ENCODE results near the gene REEP5. TPM values are rescaled to one million over a fixed set of nuclear protein-coding genes. Genes with fewer than 3 reads are reported as not detected.

REEP5 gene
- total and polyA plus RNA-seq, 2 of the 4 experiments (the other 2 are of a cell fraction) = 49.3 to 82.0 TPM

DNA sequence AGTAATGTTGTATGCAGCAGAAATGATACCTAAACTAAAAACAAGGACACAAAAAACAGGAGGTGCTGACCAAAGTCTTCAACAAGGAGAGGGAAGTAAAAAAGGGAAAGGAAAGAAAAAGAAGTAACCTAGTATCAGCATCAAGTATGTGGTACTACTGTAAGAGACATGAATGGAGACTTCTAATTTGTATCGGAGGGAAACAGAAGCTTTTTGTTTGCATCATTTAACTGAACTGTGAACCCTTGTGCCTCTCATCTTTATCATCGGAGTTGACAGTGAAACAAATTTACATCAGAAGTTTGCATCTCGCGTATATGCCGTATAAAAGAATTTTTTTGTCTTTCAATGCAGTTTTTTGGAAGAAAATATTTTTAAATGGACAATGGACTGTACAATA is 54.6 kb downstream of the REEP5 start:
- no TSS peak for BruUV-seq (replicated peaks)
- in situ Hi-C loops (cut with MboI; ENCODE audit: low sequenced_read_pairs) = no loop called here
- Histone ChIP-seq H3K9me3 (ENCODE audit: control insufficient read depth, insufficient read depth, low read length) (no peaks in the 10 kb centered on the region), H2BK15ac (ENCODE audit: low read depth, low read length) (no peak overlapping the region), H2AFZ (replicated peaks; ENCODE audit: low read length, poor library complexity) (no peak overlapping the region), H2BK120ac (ENCODE audit: low read depth, low read length) (no peak overlapping the region), H4K8ac (ENCODE audit: low read depth in 2 of 2, low read length in 2 of 2) (no peak overlapping the region), H3K4ac (ENCODE audit: low read depth, low read length) (no peak overlapping the region), H3K14ac (replicated peaks; ENCODE audit: low read depth, low read length) (no peak overlapping the region), H3K56ac (ENCODE audit: extremely low read depth, insufficient read depth, low read length) (no peak overlapping the region), H2BK20ac (ENCODE audit: low read depth, low read length) (no peak overlapping the region), H2AK5ac (ENCODE audit: low read depth, low read length) (no peak overlapping the region), H3K4me3 (ENCODE audit: insufficient read depth, low read depth, low read length) (no peak overlapping the region), H3K9ac (ENCODE audit: low read depth, low read length) (no peak overlapping the region), H3K23ac (ENCODE audit: low read depth, low read length) (no peak overlapping the region), H3K4me2 (ENCODE audit: low read depth, low read length) (no peak overlapping the region), H4K91ac (ENCODE audit: insufficient read depth, low read depth, low read length) (no peak overlapping the region), H3K4me1 (ENCODE audit: control insufficient read depth, insufficient read depth, low read length) (peaks cover 4% of the 10 kb centered on the region; the same call in 1 of the 2 replicates), H4K5ac (ENCODE audit: low read depth, low read length) (no peak overlapping the region), H3K36me3 (ENCODE audit: control insufficient read depth, insufficient read depth, low read length) (peaks cover 39% of the 10 kb centered on the region), H2AK9ac (replicated peaks; ENCODE audit: low read depth, low read length, poor library complexity) (no peak overlapping the region), H3K27ac (ENCODE audit: insufficient read depth, low read length) (no peak overlapping the region), H3K9me1 (ENCODE audit: insufficient read depth, low read length) (peaks cover 1% of the 10 kb centered on the region; the same call in 1 of the 2 replicates), H3K79me1 (ENCODE audit: low read depth in 1 of 2, low read length in 2 of 2) (peaks cover 13 to 46% of the 10 kb centered on the region in 2 experiments), H3K18ac (ENCODE audit: low read depth, low read length) (no peak overlapping the region), H2BK5ac (ENCODE audit: low read depth, low read length, poor library complexity, severe bottlenecking) (no peak overlapping the region), H4K20me1 (ENCODE audit: insufficient read depth, low read length) (peaks cover 15% of the 10 kb centered on the region; the same call in 1 of the 2 replicates), H3K27me3 (ENCODE audit: control insufficient read depth, insufficient read depth, low read length) (no peaks in the 10 kb centered on the region)
- intact Hi-C loops (cut with micrococcal nuclease) = no loop called here
- TF ChIP-seq RCOR1 (IDR thresholded peaks at IDR 0.05; ENCODE audit: insufficient replicate concordance, low read length) = no peak
- TF ChIP-seq, protein P1, sequence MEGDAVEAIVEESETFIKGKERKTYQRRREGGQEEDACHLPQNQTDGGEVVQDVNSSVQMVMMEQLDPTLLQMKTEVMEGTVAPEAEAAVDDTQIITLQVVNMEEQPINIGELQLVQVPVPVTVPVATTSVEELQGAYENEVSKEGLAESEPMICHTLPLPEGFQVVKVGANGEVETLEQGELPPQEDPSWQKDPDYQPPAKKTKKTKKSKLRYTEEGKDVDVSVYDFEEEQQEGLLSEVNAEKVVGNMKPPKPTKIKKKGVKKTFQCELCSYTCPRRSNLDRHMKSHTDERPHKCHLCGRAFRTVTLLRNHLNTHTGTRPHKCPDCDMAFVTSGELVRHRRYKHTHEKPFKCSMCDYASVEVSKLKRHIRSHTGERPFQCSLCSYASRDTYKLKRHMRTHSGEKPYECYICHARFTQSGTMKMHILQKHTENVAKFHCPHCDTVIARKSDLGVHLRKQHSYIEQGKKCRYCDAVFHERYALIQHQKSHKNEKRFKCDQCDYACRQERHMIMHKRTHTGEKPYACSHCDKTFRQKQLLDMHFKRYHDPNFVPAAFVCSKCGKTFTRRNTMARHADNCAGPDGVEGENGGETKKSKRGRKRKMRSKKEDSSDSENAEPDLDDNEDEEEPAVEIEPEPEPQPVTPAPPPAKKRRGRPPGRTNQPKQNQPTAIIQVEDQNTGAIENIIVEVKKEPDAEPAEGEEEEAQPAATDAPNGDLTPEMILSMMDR (conservative IDR thresholded peaks at IDR 0.05; ENCODE audit: low read depth, low read length) = no peak
- TF ChIP-seq CHD1 (IDR thresholded peaks at IDR 0.05; ENCODE audit: low read depth, low read length) = no peak
- TF ChIP-seq, protein P2, sequence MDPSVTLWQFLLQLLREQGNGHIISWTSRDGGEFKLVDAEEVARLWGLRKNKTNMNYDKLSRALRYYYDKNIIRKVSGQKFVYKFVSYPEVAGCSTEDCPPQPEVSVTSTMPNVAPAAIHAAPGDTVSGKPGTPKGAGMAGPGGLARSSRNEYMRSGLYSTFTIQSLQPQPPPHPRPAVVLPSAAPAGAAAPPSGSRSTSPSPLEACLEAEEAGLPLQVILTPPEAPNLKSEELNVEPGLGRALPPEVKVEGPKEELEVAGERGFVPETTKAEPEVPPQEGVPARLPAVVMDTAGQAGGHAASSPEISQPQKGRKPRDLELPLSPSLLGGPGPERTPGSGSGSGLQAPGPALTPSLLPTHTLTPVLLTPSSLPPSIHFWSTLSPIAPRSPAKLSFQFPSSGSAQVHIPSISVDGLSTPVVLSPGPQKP (IDR thresholded peaks at IDR 0.05; ENCODE audit: borderline replicate concordance, low read depth, low read length) = no peak
- TF ChIP-seq SMC3 (IDR thresholded peaks at IDR 0.05; ENCODE audit: low read depth, low read length) = no peak
- TF ChIP-seq MAZ (IDR thresholded peaks at IDR 0.05; ENCODE audit: borderline replicate concordance, low read depth, low read length) = no peak
- TF ChIP-seq, protein P3, sequence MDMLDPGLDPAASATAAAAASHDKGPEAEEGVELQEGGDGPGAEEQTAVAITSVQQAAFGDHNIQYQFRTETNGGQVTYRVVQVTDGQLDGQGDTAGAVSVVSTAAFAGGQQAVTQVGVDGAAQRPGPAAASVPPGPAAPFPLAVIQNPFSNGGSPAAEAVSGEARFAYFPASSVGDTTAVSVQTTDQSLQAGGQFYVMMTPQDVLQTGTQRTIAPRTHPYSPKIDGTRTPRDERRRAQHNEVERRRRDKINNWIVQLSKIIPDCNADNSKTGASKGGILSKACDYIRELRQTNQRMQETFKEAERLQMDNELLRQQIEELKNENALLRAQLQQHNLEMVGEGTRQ (IDR thresholded peaks at IDR 0.05; ENCODE audit: low read depth, low read length) = no peak
- TF ChIP-seq RFX5 (IDR thresholded peaks at IDR 0.05; ENCODE audit: low read depth, low read length) = no peak
- TF ChIP-seq MAFK (IDR thresholded peaks at IDR 0.05; ENCODE audit: low read depth, low read length) = no peak
- no peak for TF ChIP-seq MXI1 (IDR thresholded peaks at IDR 0.05; ENCODE audit: borderline replicate concordance, low read depth, low read length)
- no peak for TF ChIP-seq FOS (IDR thresholded peaks at IDR 0.05; ENCODE audit: low read depth, low read length)
- TF ChIP-seq NFE2L2 (IDR thresholded peaks at IDR 0.05; ENCODE audit: low read depth, low read length) = no peak
- TF ChIP-seq RAD21 (IDR thresholded peaks at IDR 0.05; ENCODE audit: low read length) = no peak
- DNase-seq (no peak), ATAC-seq (ENCODE audit: low read depth) (no peak)
- dilution Hi-C loops (cut with HindIII; ENCODE audit: low sequenced_read_pairs, unreplicated experiment) = no loop called here
- 100% methylated on average over 1 of the region's 5 CpGs; no CpG with 5 or more reads in 1 of the 2 experiments for WGBS, 2 experiments (ENCODE audit: extremely low coverage in 2 of 2, insufficient read length in 1 of 2)
- ChIA-PET CTCF (interaction anchor here (0.5 to 0.6 kb wide), 3 partner anchors 58 to 799 kb away, joined by 3 read pairs; no protein-coding TSS in a partner anchor), POLR2A (ENCODE audit: unreplicated experiment) (no interaction called here)
